SK-N-MC (cell line): ENCODE data around the gene PPM1B.

ENCODE experiments used
- DNase-seq: peaks from one replicate; pipeline ENCODE4 v3.0.0-alpha.2; 2011; ENCODE audit warnings: low read depth, low spot score
- H3K27ac ChIP-seq: fragments of 200-600 bp; sonication (generic); 2 replicates; pipeline ENCODE4 v1.5.1; 2016; ENCODE audit warnings: mixed run types
- H3K36me3 ChIP-seq: fragments of 200-600 bp; sonication (generic); 2 replicates; pipeline ENCODE4 v1.6.1; 2017; ENCODE audit warnings: antibody characterized with exemption, low read length, mixed read lengths; ENCODE audit not compliant: insufficient read depth
- H3K4me3 ChIP-seq: fragments of 200-600 bp; sonication (generic); 2 replicates; pipeline ENCODE4 v1.5.1; 2016
- H3K9ac ChIP-seq: fragments of 200-600 bp; sonication (generic); 2 replicates; pipeline ENCODE4 v1.8.0; 2017; ENCODE audit warnings: mixed run types, mixed read lengths; ENCODE audit not compliant: insufficient read length
- H3K9me3 ChIP-seq: fragments of 200-600 bp; sonication (generic); 2 replicates; pipeline ENCODE4 v1.6.1; 2017; ENCODE audit warnings: low read depth, mild to moderate bottlenecking, antibody characterized with exemption, low read length, moderate library complexity, mixed read lengths
- EZH2 ChIP-seq: fragments of 200-600 bp; sonication (generic); IDR thresholded peaks from one replicate; pipeline ENCODE4 v1.6.1; 2017; ENCODE audit warnings: antibody characterized with exemption
- FOXP2 ChIP-seq: optimal IDR thresholded peaks from 2 replicates; pipeline ENCODE3; 2011; ENCODE audit warnings: mild to moderate bottlenecking, moderate library complexity; ENCODE audit not compliant: insufficient read depth; ENCODE audit errors: extremely low read length, control extremely low read depth
- POLR2AphosphoS5 ChIP-seq: IDR thresholded peaks from 2 replicates; pipeline ENCODE4 v1.6.1; 2012; ENCODE audit warnings: mild to moderate bottlenecking, low read depth, low read length, borderline replicate concordance

PPM1B gene

DNA sequence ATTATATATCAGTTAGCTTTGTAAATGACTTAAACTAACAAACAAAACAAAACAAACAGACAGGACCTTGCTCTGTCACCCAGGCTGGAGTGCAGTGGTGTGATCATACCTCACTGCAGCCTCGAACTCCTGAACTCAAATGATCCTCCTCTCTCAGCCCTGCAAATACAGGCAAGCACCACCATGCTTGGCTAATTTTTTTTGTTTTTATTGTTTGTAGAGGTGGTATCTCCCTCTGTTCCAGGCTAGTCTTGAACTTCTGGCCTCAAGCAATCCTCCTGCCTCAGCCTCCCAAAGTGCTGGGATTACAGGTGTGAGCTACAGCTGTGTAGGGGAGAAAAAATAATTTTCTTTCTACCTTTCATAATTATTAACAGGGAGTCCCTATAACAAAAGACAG is 33.8 kb upstream of the PPM1B start:
- no peak for TF ChIP-seq POLR2AphosphoS5
- TF ChIP-seq EZH2 = no peak
- no peak for TF ChIP-seq FOXP2
- DNase-seq = no peak
- Histone ChIP-seq H3K36me3 (no peaks in the 10 kb centered on the region), H3K9ac (no peak overlapping the region), H3K9me3 (no peaks in the 10 kb centered on the region), H3K27ac (no peak overlapping the region), H3K4me3 (no peak overlapping the region)

DNA sequence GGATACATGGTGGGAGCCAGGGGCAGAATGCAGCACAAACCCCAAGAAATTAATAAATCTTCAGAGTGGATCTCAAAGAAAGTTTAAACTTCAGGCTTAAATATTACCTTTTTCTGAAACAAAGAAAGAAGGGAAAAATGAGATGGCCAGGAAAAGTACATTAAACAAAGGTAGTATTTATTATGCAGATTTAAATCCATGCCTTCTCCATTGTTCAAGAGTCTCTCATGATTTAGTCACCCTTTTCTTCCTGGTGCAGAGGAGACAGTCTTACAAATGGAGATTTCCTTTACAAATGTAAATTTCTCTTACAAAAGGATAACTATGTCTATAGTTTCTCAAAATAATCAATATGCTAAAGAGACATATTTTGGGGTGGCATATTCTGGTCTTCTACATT is 33.4 kb upstream of the PPM1B start:
- TF ChIP-seq POLR2AphosphoS5 = no peak
- no peak for TF ChIP-seq EZH2
- H3K27ac ChIP-seq = no peak overlapping the region
- H3K4me3 ChIP-seq = no peak overlapping the region
- H3K36me3 ChIP-seq = no peaks in the 10 kb centered on the region
- DNase-seq = no peak
- no peak overlapping the region for H3K9ac ChIP-seq
- H3K9me3 ChIP-seq = no peaks in the 10 kb centered on the region

DNA sequence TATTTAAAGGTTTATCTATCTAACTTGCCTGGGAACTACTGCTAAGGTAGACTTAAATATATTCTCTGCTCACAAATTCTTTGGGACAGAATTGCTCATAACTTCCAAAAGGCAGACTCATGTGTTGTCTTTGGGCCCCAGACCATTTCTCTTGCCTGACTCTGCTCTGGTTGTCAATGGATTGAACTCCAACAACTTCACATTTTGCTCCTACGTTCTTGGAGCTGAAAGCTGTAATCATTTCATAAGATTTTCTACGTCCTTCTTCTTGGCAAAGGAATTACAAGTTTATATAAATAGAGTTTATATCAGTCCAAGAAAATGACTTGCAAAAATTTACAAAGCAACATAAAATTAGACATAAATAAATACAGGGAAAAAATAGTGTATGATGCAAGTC is 32.9 kb upstream of the PPM1B start:
- H3K9me3 ChIP-seq = no peaks in the 10 kb centered on the region
- no peaks in the 10 kb centered on the region for H3K36me3 ChIP-seq
- no peak overlapping the region for H3K4me3 ChIP-seq
- H3K9ac ChIP-seq = no peak overlapping the region
- no peak for TF ChIP-seq EZH2
- no peak for TF ChIP-seq FOXP2
- H3K27ac ChIP-seq = no peak overlapping the region
- no peak for DNase-seq

GRCh38 chr2:44136252-44136651 is 32.4 kb upstream of the PPM1B start:
- H3K9ac ChIP-seq = no peak overlapping the region
- H3K36me3 ChIP-seq = no peaks in the 10 kb centered on the region
- TF ChIP-seq FOXP2 = no peak
- DNase-seq = no peak
- H3K4me3 ChIP-seq = no peak overlapping the region
- no peaks in the 10 kb centered on the region for H3K9me3 ChIP-seq
- H3K27ac ChIP-seq = no peak overlapping the region

DNA sequence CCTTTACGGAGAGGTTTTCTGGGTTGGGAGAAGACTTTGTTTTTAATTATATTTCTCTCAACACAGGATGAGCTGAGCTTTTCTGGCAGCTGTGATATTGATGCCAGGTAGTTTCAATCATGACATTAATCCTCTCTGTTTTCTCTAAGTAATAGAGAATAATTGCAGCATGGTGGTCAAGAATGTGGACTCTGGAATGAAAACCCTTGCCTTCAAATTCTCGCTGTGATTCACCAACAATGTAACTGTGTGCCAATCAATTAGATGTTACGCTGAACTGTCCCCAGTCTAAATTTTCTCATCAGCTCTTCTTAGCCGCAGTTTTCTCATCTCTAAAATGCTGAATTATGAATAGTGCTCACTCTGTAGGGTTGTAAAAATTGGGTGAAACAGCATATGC is 31.6 kb upstream of the PPM1B start:
- Histone ChIP-seq H3K9me3 (no peaks in the 10 kb centered on the region), H3K9ac (no peak overlapping the region), H3K36me3 (no peaks in the 10 kb centered on the region), H3K27ac (no peak overlapping the region), H3K4me3 (no peak overlapping the region)
- TF ChIP-seq POLR2AphosphoS5 (no peak), FOXP2 (no peak), EZH2 (no peak)
- DNase-seq = no peak

DNA sequence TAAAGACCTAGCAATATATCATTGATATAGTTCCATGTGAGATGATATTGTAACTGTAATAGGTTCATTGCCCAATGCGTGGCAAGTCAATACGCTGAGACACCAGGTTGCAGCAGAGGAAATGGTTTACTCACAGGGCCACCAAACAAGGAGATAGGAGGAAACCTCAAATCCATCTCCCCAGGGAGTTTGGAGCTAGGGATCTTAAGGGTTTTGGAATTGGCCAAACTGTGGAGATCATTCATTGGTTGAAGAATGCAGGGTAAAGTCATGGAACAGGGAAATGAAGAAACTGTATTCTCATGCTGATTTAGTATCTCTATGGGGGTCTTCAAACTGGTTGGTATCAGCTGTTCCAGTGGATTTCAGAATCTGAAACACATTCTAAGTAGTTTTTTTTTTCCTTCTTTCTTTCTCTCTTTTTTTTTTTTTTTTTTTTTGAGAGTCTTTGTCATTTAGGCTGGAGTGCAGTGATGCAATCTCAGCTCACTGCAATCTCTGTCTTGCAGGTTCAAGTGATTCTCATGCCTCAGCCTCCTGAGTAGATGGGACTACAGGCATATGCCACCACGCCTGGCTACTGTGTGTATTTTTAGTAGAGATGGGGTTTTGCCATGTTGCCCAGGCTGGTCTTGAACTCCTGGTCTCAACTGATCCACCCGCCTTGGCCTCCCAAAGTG is 30.7 kb upstream of the PPM1B start:
- Histone ChIP-seq H3K9me3 (no peaks in the 10 kb centered on the region), H3K4me3 (no peak overlapping the region), H3K36me3 (no peaks in the 10 kb centered on the region), H3K9ac (no peak overlapping the region), H3K27ac (no peak overlapping the region)
- no peak for DNase-seq
- TF ChIP-seq FOXP2 = no peak
- TF ChIP-seq POLR2AphosphoS5 = no peak
- TF ChIP-seq EZH2 = no peak

DNA sequence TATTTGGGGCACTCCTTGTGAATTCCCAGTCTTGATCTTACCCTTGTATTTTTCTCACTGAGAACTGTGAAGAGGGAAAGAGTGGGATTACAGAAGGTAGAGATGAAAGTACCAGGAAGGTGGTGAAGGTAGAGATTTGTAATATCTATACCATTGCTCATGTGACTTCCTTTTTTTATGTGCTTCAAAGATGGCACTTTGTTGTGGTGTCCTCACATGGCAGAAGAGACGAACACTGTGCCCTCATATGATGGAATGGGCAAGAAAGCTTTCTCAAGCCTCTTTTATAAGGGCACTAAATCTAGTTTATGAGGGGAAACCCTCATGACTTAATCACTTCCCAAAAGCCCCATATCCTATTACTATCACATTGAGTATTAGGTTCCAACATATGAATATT is 28.9 kb upstream of the PPM1B start:
- no peak overlapping the region for H3K9ac ChIP-seq
- no peak overlapping the region for H3K27ac ChIP-seq
- H3K4me3 ChIP-seq = no peak overlapping the region
- no peaks in the 10 kb centered on the region for H3K36me3 ChIP-seq
- H3K9me3 ChIP-seq = no peaks in the 10 kb centered on the region
- TF ChIP-seq POLR2AphosphoS5 = no peak
- TF ChIP-seq FOXP2 = no peak
- TF ChIP-seq EZH2 = no peak
- DNase-seq = no peak

GRCh38 chr2:44142306-44142705 is 26.4 kb upstream of the PPM1B start:
- no peak overlapping the region for H3K9ac ChIP-seq
- TF ChIP-seq POLR2AphosphoS5 (no peak), FOXP2 (no peak), EZH2 (no peak)
- H3K9me3 ChIP-seq = no peaks in the 10 kb centered on the region
- H3K27ac ChIP-seq = no peak overlapping the region
- DNase-seq = no peak
- no peak overlapping the region for H3K4me3 ChIP-seq
- H3K36me3 ChIP-seq = no peaks in the 10 kb centered on the region

- Histone ChIP-seq H3K27ac (no peak overlapping the region), H3K36me3 (no peaks in the 10 kb centered on the region), H3K9ac (no peak overlapping the region), H3K4me3 (no peak overlapping the region), H3K9me3 (no peaks in the 10 kb centered on the region)
- TF ChIP-seq EZH2 = no peak
- no peak for TF ChIP-seq FOXP2
- TF ChIP-seq POLR2AphosphoS5 = no peak
- no peak for DNase-seq
Measured at GRCh38 chr2:44143701-44144100, 25.0 kb upstream of the PPM1B start.
